ENCODE measurements around the gene CCDC196.

Gene CCDC196

DNA sequence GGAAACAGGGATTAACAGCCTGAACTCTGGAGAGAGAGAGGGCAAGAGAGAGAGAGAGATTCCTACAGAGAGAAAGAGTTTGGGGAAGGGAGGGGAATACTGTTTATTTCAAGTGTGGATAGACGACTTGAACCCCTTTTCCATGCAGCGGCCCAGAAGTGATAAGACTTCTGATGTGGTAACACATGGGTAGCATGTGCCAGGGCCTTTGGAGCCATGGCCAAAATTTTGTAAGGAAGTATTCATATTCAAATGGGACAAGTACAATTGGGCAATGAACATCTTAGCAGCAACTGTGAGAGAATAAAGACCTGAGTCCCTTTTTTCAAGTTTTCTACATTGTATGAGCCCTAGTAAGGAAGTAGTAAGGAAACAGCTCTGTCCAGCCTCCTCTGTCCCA, 42.4 kb upstream of the CCDC196 start:
- no peak overlapping the region for H3K27ac ChIP-seq (ENCODE audit: low read depth, low read length)
- H2AFZ ChIP-seq (ENCODE audit: low read depth, low read length, severe bottlenecking) = no peak overlapping the region
- H3K36me3 ChIP-seq (ENCODE audit: low read length) = no peaks in the 10 kb centered on the region
- no peak overlapping the region for H3K4me3 ChIP-seq (ENCODE audit: insufficient read depth, low read length, poor library complexity, severe bottlenecking)
- H3K27me3 ChIP-seq (ENCODE audit: low read length) = no peaks in the 10 kb centered on the region
- H3F3A ChIP-seq (ENCODE audit: insufficient read depth) = no peaks in the 10 kb centered on the region
- H3K9me2 ChIP-seq (replicated peaks; ENCODE audit: insufficient read depth, low read length) = no peaks in the 10 kb centered on the region
- no peak overlapping the region for H3K9ac ChIP-seq (ENCODE audit: low read length)
- no peaks in the 10 kb centered on the region for H3K79me2 ChIP-seq (ENCODE audit: insufficient read depth, low read length)
- H3K9me3 ChIP-seq (ENCODE audit: insufficient read depth, low read length) = peaks cover 7% of the 10 kb centered on the region; the same call in 1 of the 2 replicates
- TF ChIP-seq EZH2phosphoT487 (conservative IDR thresholded peaks at IDR 0.05; ENCODE audit: low read length) = no peak
- no peak for TF ChIP-seq CTCF (IDR thresholded peaks at IDR 0.05; ENCODE audit: insufficient read depth, low read length, poor library complexity, severe bottlenecking)
- H4K20me1 ChIP-seq (ENCODE audit: low read depth, low read length) = no peaks in the 10 kb centered on the region
- no peak overlapping the region for H3K4me2 ChIP-seq (ENCODE audit: low read depth, low read length, poor library complexity, severe bottlenecking)

- peaks cover 7% of the 10 kb centered on the region; the same call in 1 of the 2 replicates for H3K9me3 ChIP-seq (ENCODE audit: insufficient read depth, low read length)
- H4K20me1 ChIP-seq (ENCODE audit: low read depth, low read length) = no peaks in the 10 kb centered on the region
- TF ChIP-seq EZH2phosphoT487 (conservative IDR thresholded peaks at IDR 0.05; ENCODE audit: low read length) (no peak), CTCF (IDR thresholded peaks at IDR 0.05; ENCODE audit: insufficient read depth, low read length, poor library complexity, severe bottlenecking) (no peak)
- no peak overlapping the region for H3K4me2 ChIP-seq (ENCODE audit: low read depth, low read length, poor library complexity, severe bottlenecking)
- no peaks in the 10 kb centered on the region for H3K9me2 ChIP-seq (replicated peaks; ENCODE audit: insufficient read depth, low read length)
- H3K9ac ChIP-seq (ENCODE audit: low read length) = no peak overlapping the region
- H3K27me3 ChIP-seq (ENCODE audit: low read length) = no peaks in the 10 kb centered on the region
- H2AFZ ChIP-seq (ENCODE audit: low read depth, low read length, severe bottlenecking) = no peak overlapping the region
- H3K79me2 ChIP-seq (ENCODE audit: insufficient read depth, low read length) = no peaks in the 10 kb centered on the region
- no peak overlapping the region for H3K27ac ChIP-seq (ENCODE audit: low read depth, low read length)
- H3F3A ChIP-seq (ENCODE audit: insufficient read depth) = no peaks in the 10 kb centered on the region
- no peak overlapping the region for H3K4me3 ChIP-seq (ENCODE audit: insufficient read depth, low read length, poor library complexity, severe bottlenecking)
- H3K36me3 ChIP-seq (ENCODE audit: low read length) = no peaks in the 10 kb centered on the region
Observed at GRCh38 chr14:66444271-66444927, 41.8 kb upstream of the CCDC196 start.

DNA sequence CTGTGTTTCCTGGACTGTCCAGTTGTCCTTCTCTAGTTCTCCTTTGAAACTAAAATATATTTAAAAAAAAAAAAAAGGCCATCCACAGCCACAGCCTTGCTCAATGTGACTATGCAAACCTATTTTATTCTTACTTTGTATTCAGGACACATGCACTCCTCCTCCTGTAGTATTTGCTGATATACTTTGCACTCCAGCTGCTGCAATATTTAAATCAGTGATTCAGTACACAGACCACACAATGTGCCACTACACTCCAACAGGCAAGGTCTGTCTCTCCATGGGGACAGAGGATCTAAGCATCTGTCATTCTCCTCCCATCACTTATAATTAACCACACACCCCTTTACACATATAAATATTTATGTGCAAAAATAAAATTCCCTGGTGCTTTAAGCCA, 40.2 kb upstream of the CCDC196 start:
- Histone ChIP-seq H3F3A (ENCODE audit: insufficient read depth) (no peaks in the 10 kb centered on the region), H4K20me1 (ENCODE audit: low read depth, low read length) (no peaks in the 10 kb centered on the region), H3K27me3 (ENCODE audit: low read length) (no peaks in the 10 kb centered on the region), H2AFZ (ENCODE audit: low read depth, low read length, severe bottlenecking) (no peak overlapping the region), H3K79me2 (ENCODE audit: insufficient read depth, low read length) (no peaks in the 10 kb centered on the region), H3K9ac (ENCODE audit: low read length) (no peak overlapping the region), H3K36me3 (ENCODE audit: low read length) (no peaks in the 10 kb centered on the region), H3K4me3 (ENCODE audit: insufficient read depth, low read length, poor library complexity, severe bottlenecking) (no peak overlapping the region), H3K27ac (ENCODE audit: low read depth, low read length) (no peak overlapping the region), H3K9me2 (replicated peaks; ENCODE audit: insufficient read depth, low read length) (no peaks in the 10 kb centered on the region), H3K4me2 (ENCODE audit: low read depth, low read length, poor library complexity, severe bottlenecking) (no peak overlapping the region), H3K9me3 (ENCODE audit: insufficient read depth, low read length) (no peaks in the 10 kb centered on the region)
- no peak for TF ChIP-seq CTCF (IDR thresholded peaks at IDR 0.05; ENCODE audit: insufficient read depth, low read length, poor library complexity, severe bottlenecking)
- TF ChIP-seq EZH2phosphoT487 (conservative IDR thresholded peaks at IDR 0.05; ENCODE audit: low read length) = no peak

All from SU-DHL-6 (cell line).